ENCODE data around the gene CADM3. TPM values are rescaled to one million over a fixed set of nuclear protein-coding genes. Genes with fewer than 3 reads are reported as not detected.

The CADM3 gene
- total and polyA plus RNA-seq, 2 experiments from 2014 or later = 0.37 to 0.77 TPM

GRCh38 chr1:159204161-159205141, 33.0 kb downstream of the CADM3 start, which contains the start of gene ACKR1:
Gene ACKR1 (plus strand): TSS chr1:159204875. CDS start chr1:159204960, 85 bp downstream.
- TF ChIP-seq EZH2phosphoT487 (IDR thresholded peaks at IDR 0.05; ENCODE audit: low read depth, severe bottlenecking, unreplicated experiment) = no peak
- no peak for TF ChIP-seq EZH2 (IDR thresholded peaks at IDR 0.05; ENCODE audit: borderline replicate concordance)
- no peak for TF ChIP-seq CTCF (IDR thresholded peaks at IDR 0.05; ENCODE audit: poor library complexity)
- H3K27ac ChIP-seq = no peak within 1 kb of the TSS
- no peaks in the 10 kb centered on the region for H3K9me3 ChIP-seq (ENCODE audit: low read depth)
- H3K4me3 ChIP-seq = no peak within 1 kb of the TSS
- H3K4me2 ChIP-seq = no peak within 1 kb of the TSS
- peaks cover 33% of the 10 kb centered on the region for H3K27me3 ChIP-seq
- H4K20me1 ChIP-seq (ENCODE audit: insufficient read depth, poor library complexity, severe bottlenecking) = no peaks in the 10 kb centered on the region
- no peak for DNase-seq (ENCODE audit: low spot score)
- H3K79me2 ChIP-seq = no peaks in the 10 kb centered on the region
- no peaks in the 10 kb centered on the region for H3K4me1 ChIP-seq (ENCODE audit: insufficient read depth)
- WGBS (ENCODE audit: low lambda C conversion rate, missing lambda C conversion rate) = 72% methylated on average over 13 of the region's 13 CpGs
- H2AFZ ChIP-seq = no peak within 1 kb of the TSS
- no peaks in the 10 kb centered on the region for H3K36me3 ChIP-seq (replicated peaks; ENCODE audit: insufficient read depth, low read depth)
- H3K9me2 ChIP-seq (replicated peaks; ENCODE audit: insufficient read depth) = no peaks in the 10 kb centered on the region

DNA sequence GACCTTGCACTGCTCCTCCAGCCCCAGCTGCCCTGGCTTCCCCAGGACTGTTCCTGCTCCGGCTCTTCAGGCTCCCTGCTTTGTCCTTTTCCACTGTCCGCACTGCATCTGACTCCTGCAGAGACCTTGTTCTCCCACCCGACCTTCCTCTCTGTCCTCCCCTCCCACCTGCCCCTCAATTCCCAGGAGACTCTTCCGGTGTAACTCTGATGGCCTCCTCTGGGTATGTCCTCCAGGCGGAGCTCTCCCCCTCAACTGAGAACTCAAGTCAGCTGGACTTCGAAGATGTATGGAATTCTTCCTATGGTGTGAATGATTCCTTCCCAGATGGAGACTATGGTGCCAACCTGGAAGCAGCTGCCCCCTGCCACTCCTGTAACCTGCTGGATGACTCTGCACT, 33.8 kb downstream of the CADM3 start:
- DNase-seq (ENCODE audit: low spot score) = no peak
- no peak overlapping the region for H3K4me2 ChIP-seq
- no peaks in the 10 kb centered on the region for H3K79me2 ChIP-seq
- H3K27ac ChIP-seq = no peak overlapping the region
- H3K36me3 ChIP-seq (replicated peaks; ENCODE audit: insufficient read depth, low read depth) = no peaks in the 10 kb centered on the region
- peaks cover 33% of the 10 kb centered on the region for H3K27me3 ChIP-seq
- no peak overlapping the region for H3K4me3 ChIP-seq
- H3K9me3 ChIP-seq (ENCODE audit: low read depth) = no peaks in the 10 kb centered on the region
- H3K9me2 ChIP-seq (replicated peaks; ENCODE audit: insufficient read depth) = no peaks in the 10 kb centered on the region
- 43% methylated on average over 6 of the region's 6 CpGs for WGBS (ENCODE audit: low lambda C conversion rate, missing lambda C conversion rate)
- H2AFZ ChIP-seq = no peak overlapping the region
- no peaks in the 10 kb centered on the region for H4K20me1 ChIP-seq (ENCODE audit: insufficient read depth, poor library complexity, severe bottlenecking)
- TF ChIP-seq EZH2 (IDR thresholded peaks at IDR 0.05; ENCODE audit: borderline replicate concordance) (no peak), CTCF (IDR thresholded peaks at IDR 0.05; ENCODE audit: poor library complexity) (no peak), EZH2phosphoT487 (IDR thresholded peaks at IDR 0.05; ENCODE audit: low read depth, severe bottlenecking, unreplicated experiment) (no peak)
- no peaks in the 10 kb centered on the region for H3K4me1 ChIP-seq (ENCODE audit: insufficient read depth)

DNA sequence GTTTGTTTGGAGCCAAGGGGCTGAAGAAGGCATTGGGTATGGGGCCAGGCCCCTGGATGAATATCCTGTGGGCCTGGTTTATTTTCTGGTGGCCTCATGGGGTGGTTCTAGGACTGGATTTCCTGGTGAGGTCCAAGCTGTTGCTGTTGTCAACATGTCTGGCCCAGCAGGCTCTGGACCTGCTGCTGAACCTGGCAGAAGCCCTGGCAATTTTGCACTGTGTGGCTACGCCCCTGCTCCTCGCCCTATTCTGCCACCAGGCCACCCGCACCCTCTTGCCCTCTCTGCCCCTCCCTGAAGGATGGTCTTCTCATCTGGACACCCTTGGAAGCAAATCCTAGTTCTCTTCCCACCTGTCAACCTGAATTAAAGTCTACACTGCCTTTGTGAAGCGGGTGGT, 34.7 kb downstream of the CADM3 start:
- no peak for DNase-seq (ENCODE audit: low spot score)
- Histone ChIP-seq H4K20me1 (ENCODE audit: insufficient read depth, poor library complexity, severe bottlenecking) (no peaks in the 10 kb centered on the region), H3K4me1 (ENCODE audit: insufficient read depth) (no peaks in the 10 kb centered on the region), H3K27ac (no peak overlapping the region), H3K4me3 (no peak overlapping the region), H3K79me2 (no peaks in the 10 kb centered on the region), H3K9me3 (ENCODE audit: low read depth) (no peaks in the 10 kb centered on the region), H3K9me2 (replicated peaks; ENCODE audit: insufficient read depth) (no peaks in the 10 kb centered on the region), H3K27me3 (peaks cover 33% of the 10 kb centered on the region), H3K36me3 (replicated peaks; ENCODE audit: insufficient read depth, low read depth) (no peaks in the 10 kb centered on the region), H3K4me2 (no peak overlapping the region), H2AFZ (no peak overlapping the region)
- 81% methylated on average over 4 of the region's 4 CpGs for WGBS (ENCODE audit: low lambda C conversion rate, missing lambda C conversion rate)
- no peak for TF ChIP-seq CTCF (IDR thresholded peaks at IDR 0.05; ENCODE audit: poor library complexity)
- no peak for TF ChIP-seq EZH2phosphoT487 (IDR thresholded peaks at IDR 0.05; ENCODE audit: low read depth, severe bottlenecking, unreplicated experiment)
- no peak for TF ChIP-seq EZH2 (IDR thresholded peaks at IDR 0.05; ENCODE audit: borderline replicate concordance)
